Stimulated activated CD8-positive, alpha-beta memory T cell treated with anti-CD3 and anti-CD28 coated beads, Interleukin-7, amount 100 ng/mL, for 1 hour (primary cell): ENCODE results near the gene USP6NL.

Source experiments
- DNase-seq, 2 donors: peaks; one replicate each; pipeline ENCODE4 v3.0.0-alpha.2; 2020; ENCODE audit warnings: low read depth in 2 of 2

The USP6NL gene

GRCh38 chr10:11593612-11594011 lies 17.8 kb downstream of the USP6NL start:
- DNase-seq, result no peak

GRCh38 chr10:11589738-11590137 lies 21.7 kb downstream of the USP6NL start:
- DNase-seq, result no peak

DNA sequence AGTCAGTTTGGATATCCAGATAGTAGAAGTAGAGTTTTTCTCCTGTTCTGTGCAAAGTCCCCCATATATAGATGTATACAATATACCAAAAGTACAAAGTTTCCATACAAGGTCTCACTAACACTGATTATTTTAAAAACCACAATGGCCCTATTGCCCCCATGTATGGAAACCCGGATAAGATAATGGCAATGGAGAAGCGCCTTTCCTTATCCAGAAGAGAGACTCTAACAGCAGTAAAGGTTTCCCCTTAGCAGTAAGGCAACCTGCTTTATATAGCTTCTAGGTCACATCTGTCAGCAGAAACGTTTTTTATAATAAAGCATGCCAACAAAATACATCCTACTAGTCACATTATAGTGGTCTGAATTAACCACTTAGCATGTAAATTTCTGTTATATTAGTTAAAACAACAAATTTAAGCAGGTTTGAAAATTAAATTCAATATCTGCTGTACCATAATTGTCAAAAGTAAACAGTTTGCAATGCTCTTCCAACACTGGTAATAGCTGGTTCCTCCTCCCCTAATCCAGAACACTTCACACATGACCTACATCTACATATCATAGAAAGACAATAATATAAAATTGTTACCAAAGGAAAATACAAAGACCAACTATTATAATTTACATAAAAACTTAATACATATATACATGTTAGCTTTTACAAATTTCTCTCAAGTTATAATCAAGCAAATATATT lies 22.4 kb downstream of the USP6NL start:
- DNase-seq, result no peak

DNA sequence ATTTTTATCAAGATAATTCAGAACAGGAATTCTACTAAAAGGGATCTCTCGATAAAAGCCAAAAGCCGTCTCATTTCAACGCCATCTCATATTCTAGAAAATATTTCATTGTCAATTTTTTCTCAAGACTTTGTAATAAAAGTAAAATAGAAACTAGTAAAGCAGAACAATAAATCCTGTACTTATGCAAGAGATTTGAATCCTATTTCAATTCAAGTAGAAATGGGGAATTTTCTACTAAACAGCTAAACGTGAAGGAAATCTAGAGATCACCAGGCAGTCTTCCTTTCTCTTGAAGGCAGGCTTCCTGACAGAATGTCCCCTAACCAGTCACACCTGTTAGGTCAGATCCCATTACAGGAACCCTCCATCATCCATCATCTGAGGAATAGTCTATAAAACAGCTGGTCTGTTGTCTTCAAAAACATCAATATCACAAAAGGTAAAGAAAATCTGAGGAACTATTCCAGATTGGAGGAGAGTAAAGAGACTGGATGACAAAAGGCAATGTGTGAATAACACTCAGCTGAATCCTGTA lies 23.7 kb downstream of the USP6NL start:
- DNase-seq, result no peak

DNA sequence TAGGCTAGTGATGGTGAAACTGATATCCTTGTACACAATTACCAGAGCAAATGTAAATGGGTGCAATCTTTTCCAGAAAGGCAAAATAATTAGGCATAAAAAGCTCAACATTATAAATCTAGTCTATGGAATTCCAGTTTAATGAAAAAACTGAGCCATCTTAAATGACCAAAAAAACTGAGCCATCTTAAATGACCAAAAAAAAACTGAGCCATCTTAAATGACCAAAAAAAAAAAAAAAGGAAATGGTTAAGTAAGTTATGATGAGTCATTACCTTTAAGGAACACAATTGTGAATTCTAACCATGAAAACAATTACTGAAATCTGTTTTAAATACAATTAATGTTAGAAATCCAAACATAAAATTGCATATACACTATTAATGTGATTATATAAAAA lies 25.3 kb downstream of the USP6NL start:
- no peak for DNase-seq

DNA sequence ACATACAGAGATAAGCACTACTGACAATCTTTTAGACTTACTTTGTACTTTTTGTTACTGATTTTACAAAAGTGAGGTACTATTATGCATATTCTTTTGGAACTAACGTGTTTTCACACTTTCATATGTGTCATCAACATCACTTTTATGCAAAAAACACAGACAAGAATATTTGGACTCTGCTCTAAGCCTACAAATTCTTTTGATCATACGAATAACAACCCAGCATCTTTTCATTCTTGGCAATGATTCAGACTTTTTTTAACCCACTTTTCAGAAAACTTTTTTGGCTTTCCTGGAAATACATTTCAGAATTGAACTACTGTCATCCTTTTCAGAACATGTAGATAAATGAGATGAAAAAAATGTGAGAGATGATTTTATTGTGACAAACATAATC lies 30.2 kb downstream of the USP6NL start:
- DNase-seq, result no peak

DNA sequence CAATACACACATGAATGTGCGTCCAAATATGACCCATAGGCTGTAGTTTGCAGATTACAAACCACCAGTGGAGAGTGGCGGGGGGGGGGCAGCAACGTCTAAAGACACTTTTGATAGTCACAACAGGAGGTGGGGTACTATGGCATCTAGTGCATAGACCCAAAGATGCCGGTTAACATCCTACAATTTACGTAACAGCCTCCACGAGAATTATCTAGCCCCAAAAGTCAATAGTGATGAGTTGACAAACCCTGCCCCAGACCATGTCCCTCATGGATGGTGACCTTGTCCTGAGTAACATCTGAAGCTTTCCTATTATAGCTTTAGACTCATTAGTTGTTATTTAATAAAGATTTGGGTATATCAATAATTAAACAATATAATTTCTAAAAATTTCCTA lies 31.6 kb downstream of the USP6NL start:
- DNase-seq, result no peak

GRCh38 chr10:11578802-11579255 lies 32.6 kb downstream of the USP6NL start:
- no peak for DNase-seq

GRCh38 chr10:11576092-11576809 lies 35.2 kb downstream of the USP6NL start:
- DNase-seq, result no peak

GRCh38 chr10:11573497-11573896 lies 38.0 kb downstream of the USP6NL start:
- no peak for DNase-seq

DNA sequence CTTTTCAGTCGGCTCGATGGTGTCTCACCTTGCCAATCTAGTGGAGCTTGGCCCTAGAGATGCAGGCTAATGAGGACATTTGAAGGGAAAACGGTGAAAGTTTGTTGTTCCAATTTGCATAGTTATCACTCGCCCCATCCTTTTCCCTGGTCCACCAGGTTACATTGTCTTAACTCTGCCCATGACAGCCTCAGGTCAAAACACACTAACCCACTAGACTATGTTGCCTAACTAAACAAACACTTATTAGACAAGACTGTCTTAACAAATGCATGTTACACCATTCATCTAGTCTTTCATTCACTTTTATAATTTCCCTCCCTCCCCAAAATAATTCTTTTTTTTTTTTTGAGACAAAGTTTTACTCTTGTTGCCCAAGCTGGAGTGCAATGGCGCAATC lies 40.7 kb downstream of the USP6NL start:
- DNase-seq, result no peak

GRCh38 chr10:11569471-11569870 lies 42.0 kb downstream of the USP6NL start:
- no peak for DNase-seq

DNA sequence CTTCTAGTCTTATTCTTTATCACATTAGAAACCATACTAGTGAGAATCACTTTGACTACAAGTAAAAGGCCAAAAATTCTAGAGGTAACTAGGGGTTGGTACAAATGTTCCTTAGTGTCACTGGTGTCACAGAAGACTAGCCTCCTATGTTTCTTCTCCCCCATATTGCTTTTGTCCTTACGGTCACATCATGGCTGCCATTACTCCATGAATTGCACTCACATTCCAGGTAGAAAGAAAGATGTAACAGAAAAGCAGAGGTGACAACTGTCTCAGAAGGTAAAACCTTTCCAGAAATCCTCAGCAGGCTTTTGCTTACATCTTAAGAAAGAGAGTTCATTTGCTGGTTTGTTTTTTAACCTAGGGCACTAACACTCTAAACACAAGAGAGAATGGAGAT lies 42.9 kb downstream of the USP6NL start:
- no peak for DNase-seq

GRCh38 chr10:11564741-11565140 lies 46.7 kb downstream of the USP6NL start:
- DNase-seq, result no peak

- no peak for DNase-seq
These were observed 47.5 kb downstream of the USP6NL start for GRCh38 chr10:11563936-11564335.

- no peak for DNase-seq
These were observed 48.6 kb downstream of the USP6NL start for GRCh38 chr10:11562888-11563287.

DNA sequence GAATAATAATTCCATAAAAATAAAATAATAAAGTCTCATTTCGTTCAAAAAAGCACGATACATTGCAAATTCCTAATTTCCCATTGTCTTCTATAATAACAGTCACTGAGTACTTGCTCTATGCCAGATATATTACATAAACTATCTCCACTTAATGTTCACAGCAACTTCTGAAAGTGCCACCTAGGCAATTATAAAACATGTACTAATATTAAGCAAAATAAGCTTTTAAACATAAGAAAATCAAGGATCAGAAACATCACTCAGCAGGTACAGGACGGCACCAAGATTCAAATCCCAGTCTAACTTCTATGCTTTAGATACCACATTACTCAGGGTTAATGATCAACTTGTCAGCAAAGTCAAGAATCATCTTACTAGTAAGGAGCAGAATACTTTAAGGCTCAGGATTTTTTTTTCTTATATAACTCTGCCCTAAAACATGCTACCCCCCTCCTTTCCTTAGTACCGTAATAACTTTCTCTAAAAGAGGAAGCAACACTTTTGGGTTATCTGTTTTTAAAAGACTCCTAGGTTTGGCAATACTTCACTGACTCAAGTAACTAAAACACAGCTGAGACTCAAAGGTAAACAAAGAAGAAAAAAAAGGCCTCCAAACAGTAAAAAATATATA lies 51.3 kb downstream of the USP6NL start:
- no peak for DNase-seq

- no peak for DNase-seq
These were observed 53.5 kb downstream of the USP6NL start for GRCh38 chr10:11557967-11558366.

DNA sequence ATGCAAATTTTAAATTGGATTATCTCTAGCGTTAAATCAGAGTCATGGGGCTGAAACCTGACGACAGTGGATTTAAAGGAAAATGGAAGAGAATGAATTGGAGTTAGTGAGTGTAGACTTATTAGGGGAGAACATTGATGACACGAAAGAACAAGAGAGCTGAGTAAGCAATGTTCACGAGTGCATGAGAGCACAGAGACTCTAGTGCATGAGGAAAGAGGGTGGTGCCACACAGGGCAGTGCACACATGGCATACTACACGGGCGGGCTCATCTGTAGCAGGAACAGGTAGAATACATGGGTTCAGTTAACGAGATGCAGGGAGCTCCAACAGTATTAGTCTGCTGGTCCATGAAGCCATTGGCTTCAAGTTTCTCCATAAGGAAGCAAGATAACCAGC lies 53.9 kb downstream of the USP6NL start:
- DNase-seq, result no peak

- DNase-seq, result no peak
These were observed 55.9 kb downstream of the USP6NL start for GRCh38 chr10:11555556-11555955.

GRCh38 chr10:11553773-11554381 lies 57.6 kb downstream of the USP6NL start:
- no peak for DNase-seq

DNA sequence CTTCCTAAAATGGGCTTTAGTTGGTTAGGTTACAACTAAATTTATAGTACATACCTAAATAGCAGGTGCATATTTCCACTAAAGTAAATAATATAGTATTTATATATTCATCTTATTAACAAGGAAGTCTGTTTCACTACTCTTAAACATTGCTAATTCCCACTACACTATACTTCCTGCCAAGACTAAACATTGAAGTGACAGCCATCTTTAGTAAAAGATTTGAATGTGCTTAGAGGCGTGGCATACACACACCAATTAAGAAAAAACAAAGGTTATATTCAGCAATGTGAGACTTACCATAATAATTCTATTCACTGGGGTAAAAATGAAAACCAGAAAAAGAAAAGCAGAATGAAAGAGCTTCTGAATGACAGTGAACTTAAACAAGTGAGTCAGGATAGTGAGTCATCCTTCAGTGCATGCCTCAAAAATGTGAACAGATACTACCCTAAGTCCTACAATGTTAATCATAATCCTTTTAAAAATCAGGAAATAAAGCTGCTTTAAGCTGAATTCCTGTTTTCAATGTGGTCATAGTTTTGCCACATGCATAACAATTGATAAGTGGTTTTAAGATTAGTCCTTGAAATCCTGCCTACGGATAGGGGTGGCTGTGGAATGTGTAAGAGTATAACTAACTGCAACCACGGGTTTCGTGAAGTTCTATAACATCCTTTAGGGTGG lies 59.4 kb downstream of the USP6NL start:
- no peak for DNase-seq
